Measurements from ENCODE around the gene TAS2R13. TPM values are rescaled to one million over a fixed set of nuclear protein-coding genes. Genes with fewer than 3 reads are reported as not detected.

Gene TAS2R13
- 1 to 10 TPM; 1.0 to 1.1 TPM for total RNA-seq

GRCh38 chr12:10909462-10909861, at the start of gene TAS2R13:
Gene TAS2R13 (minus strand): TSS chr12:10909562. CDS start chr12:10909298, 264 bp downstream.
- no peak for DNase-seq
- ATAC-seq, result no peak
- H3K4me1 Mint-ChIP-seq (ENCODE audit: low read depth), result no peaks in the 10 kb centered on the region
- no peaks in the 10 kb centered on the region for H3K27me3 Mint-ChIP-seq (ENCODE audit: low read depth)
- no peak within 1 kb of the TSS for H3K27ac Mint-ChIP-seq
- H3K36me3 Mint-ChIP-seq (ENCODE audit: low read depth), result peaks cover 8% of the 10 kb centered on the region
- H3K9me3 Mint-ChIP-seq (ENCODE audit: insufficient read depth), result peaks cover 7% of the 10 kb centered on the region
- ChIA-PET POLR2A (no interaction called here), CTCF (no interaction called here)
- no peak within 1 kb of the TSS for H3K4me3 Mint-ChIP-seq

- Mint-ChIP-seq H3K27me3 (ENCODE audit: low read depth) (no peaks in the 10 kb centered on the region), H3K4me3 (no peak overlapping the region), H3K36me3 (ENCODE audit: low read depth) (peaks cover 24% of the 10 kb centered on the region), H3K4me1 (ENCODE audit: low read depth) (peaks cover 35% of the 10 kb centered on the region), H3K9me3 (ENCODE audit: insufficient read depth) (peaks cover 24% of the 10 kb centered on the region), H3K27ac (no peak overlapping the region)
- POLR2A ChIA-PET, result no interaction called here
- CTCF ChIA-PET, result no interaction called here
- DNase-seq, result no peak
- ATAC-seq, result no peak
These were observed 48.4 kb upstream of the TAS2R13 start for GRCh38 chr12:10957741-10958140.

DNA sequence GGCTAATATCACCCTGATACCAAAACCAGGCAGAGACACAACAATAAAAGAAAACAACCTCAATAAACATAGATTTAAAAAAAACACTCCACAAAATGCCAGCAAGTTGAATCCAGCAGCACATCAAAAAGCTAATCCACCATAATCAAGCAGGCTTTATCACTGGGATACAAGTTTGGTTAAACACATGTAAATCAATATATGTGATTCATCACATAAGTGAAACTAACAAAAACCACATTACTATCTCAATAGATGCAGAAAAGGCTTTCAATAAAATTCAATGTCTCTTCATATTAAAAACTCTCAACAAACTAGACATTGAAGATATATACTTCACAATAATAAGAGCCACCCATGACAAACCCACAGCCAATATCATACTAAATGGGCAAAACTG, 46.7 kb upstream of the TAS2R13 start:
- Mint-ChIP-seq H3K4me1 (ENCODE audit: low read depth) (peaks cover 33% of the 10 kb centered on the region), H3K27me3 (ENCODE audit: low read depth) (no peaks in the 10 kb centered on the region), H3K4me3 (no peak overlapping the region), H3K9me3 (ENCODE audit: insufficient read depth) (peaks cover 25% of the 10 kb centered on the region), H3K36me3 (ENCODE audit: low read depth) (peaks cover 27% of the 10 kb centered on the region), H3K27ac (no peak overlapping the region)
- no peak for DNase-seq
- ChIA-PET POLR2A (no interaction called here), CTCF (no interaction called here)
- ATAC-seq, result no peak

DNA sequence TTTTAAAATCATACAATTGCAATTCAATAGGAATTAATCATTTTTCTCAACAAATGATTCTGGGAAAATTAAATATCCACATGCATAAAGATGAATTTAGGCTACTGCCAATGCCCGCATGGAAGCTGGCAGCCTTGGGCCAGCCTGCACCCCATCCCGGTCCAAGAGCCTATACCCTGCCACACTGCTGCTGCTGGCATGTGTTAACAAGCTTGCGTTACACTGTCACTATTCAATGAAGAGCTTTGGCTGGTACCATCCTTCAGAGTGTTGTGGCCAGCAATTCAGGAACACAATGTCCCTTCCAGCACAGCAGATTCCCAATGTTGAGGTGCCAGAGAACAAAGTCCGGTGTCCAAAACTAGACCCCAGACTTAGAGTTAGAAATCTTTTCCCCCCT, 43.3 kb upstream of the TAS2R13 start:
- Mint-ChIP-seq H3K4me1 (ENCODE audit: low read depth) (peaks cover 20% of the 10 kb centered on the region), H3K27me3 (ENCODE audit: low read depth) (no peaks in the 10 kb centered on the region), H3K4me3 (no peak overlapping the region), H3K9me3 (ENCODE audit: insufficient read depth) (peaks cover 40% of the 10 kb centered on the region), H3K27ac (no peak overlapping the region), H3K36me3 (ENCODE audit: low read depth) (peaks cover 41% of the 10 kb centered on the region)
- ChIA-PET POLR2A (no interaction called here), CTCF (no interaction called here)
- ATAC-seq, result no peak
- no peak for DNase-seq

DNA sequence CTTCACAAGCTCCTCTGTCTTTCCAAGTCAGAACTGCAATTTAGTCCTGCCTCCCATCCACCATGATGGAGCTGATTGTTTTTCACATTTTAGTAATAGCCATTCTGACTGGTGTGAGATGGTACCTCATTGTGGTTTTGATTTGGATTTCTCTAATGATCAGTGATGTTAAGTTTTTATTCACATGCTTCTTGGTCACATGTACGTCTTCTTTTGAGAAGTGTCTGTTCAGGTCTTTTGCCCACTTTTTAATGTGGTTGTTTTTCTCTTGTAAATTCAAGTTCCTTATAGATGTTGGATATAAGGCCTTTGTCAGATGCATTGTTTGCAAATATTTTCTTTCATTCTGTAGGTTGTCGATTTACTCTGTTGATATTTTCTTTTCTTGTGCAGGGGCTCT, 33.8 kb upstream of the TAS2R13 start:
- CTCF ChIA-PET, result interaction anchor here (0.6 kb wide), 1 partner anchor 181 kb away, joined by 4 read pairs; no protein-coding TSS in a partner anchor
- DNase-seq (no peak), ATAC-seq (no peak)
- Mint-ChIP-seq H3K27me3 (ENCODE audit: low read depth) (no peaks in the 10 kb centered on the region), H3K36me3 (ENCODE audit: low read depth) (peaks cover 11% of the 10 kb centered on the region), H3K4me1 (ENCODE audit: low read depth) (peaks cover 14% of the 10 kb centered on the region), H3K9me3 (ENCODE audit: insufficient read depth) (peaks cover 19% of the 10 kb centered on the region), H3K4me3 (no peak overlapping the region), H3K27ac (no peak overlapping the region)
- POLR2A ChIA-PET, result no interaction called here

DNA sequence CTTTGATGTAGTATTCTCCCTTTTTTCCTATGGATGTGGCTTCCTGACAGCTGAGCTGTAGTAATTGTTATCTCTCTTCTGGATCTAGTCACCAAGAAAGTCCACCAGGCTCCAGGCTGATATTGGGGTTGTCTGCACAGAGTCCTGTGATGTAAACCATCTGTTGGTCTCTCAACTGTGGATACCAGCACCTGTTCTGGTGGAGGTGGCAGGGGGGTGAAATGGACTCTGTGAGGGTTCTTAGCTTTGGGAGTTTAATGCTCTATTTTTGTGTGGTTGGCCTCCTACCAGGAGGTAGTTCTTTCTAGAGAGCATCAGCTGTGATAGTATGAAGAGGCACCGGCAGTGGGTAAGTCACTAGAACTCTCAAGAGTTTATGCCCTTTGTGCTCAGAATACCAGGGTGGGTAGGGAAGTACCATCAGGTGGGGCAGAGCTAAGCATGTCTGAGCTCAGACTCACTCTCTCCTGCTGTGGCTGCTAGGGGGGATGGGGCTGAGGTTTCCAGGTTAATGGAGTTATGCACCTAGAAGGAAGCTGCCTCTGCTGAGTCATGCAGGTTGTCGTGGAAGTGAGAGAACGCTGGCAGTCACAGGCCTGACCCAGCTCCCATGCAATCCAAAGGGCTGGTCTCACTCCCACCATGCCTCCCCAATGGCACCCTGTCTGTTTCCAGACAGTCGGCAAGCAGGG, 32.7 kb upstream of the TAS2R13 start:
- Mint-ChIP-seq H3K27me3 (ENCODE audit: low read depth) (no peaks in the 10 kb centered on the region), H3K36me3 (ENCODE audit: low read depth) (peaks cover 7% of the 10 kb centered on the region), H3K4me3 (no peak overlapping the region), H3K27ac (no peak overlapping the region), H3K9me3 (ENCODE audit: insufficient read depth) (peaks cover 9% of the 10 kb centered on the region), H3K4me1 (ENCODE audit: low read depth) (peaks cover 14% of the 10 kb centered on the region)
- ATAC-seq (peak; percentile 42), DNase-seq (peak; percentile 22)
- ChIA-PET CTCF (no interaction called here), POLR2A (interaction anchor here (1.1 kb wide), 1 partner anchor 218 kb away, joined by 3 read pairs; no protein-coding TSS in a partner anchor)

DNA sequence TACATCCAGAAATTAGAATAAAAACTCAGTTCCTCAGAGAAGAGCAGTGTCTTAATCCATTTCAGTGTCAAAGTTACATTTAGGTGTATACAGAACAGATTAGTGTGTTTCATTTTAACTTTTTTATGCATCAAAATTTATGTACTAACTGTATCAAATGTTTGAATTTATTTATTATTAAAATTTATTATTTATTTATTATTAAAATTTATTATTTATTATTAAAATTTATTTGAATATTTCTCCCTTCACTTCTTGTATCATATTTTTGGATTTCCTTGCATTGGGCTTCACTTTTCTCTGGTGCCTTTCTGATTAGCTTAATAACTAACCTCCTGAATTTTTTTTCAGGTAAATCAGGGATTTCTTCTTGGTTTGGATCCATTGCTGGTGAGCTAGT, 32.0 kb upstream of the TAS2R13 start:
- ATAC-seq (no peak), DNase-seq (no peak)
- Mint-ChIP-seq H3K36me3 (ENCODE audit: low read depth) (peaks cover 5% of the 10 kb centered on the region), H3K27me3 (ENCODE audit: low read depth) (no peaks in the 10 kb centered on the region), H3K9me3 (ENCODE audit: insufficient read depth) (peaks cover 2% of the 10 kb centered on the region), H3K4me1 (ENCODE audit: low read depth) (peaks cover 14% of the 10 kb centered on the region), H3K4me3 (no peak overlapping the region), H3K27ac (no peak overlapping the region)
- CTCF ChIA-PET, result no interaction called here
- POLR2A ChIA-PET, result interaction anchor here (1.1 kb wide), 1 partner anchor 218 kb away, joined by 3 read pairs; no protein-coding TSS in a partner anchor

DNA sequence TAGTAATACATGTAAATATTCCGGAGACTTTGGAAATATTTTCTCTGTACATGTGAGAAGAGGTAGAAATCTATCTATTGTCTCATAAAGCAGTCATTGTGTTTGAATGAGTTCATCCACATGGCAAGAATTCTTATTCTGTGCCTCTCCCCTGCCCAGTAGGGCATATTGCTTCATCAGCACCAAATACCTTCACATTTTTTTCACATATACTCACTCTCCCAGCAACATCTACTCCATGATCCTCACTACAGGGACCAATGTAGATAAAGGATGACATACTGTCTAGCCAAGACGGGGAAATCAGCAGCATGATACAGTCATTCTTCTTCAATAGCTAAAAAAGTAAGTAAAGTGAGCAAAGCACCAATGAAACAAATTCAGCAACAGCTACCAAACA, 31.0 kb upstream of the TAS2R13 start:
- no peak for DNase-seq
- no peaks in the 10 kb centered on the region for H3K27me3 Mint-ChIP-seq (ENCODE audit: low read depth)
- H3K4me1 Mint-ChIP-seq (ENCODE audit: low read depth), result peaks cover 14% of the 10 kb centered on the region
- ATAC-seq, result no peak
- no peak overlapping the region for H3K27ac Mint-ChIP-seq
- H3K9me3 Mint-ChIP-seq (ENCODE audit: insufficient read depth), result no peaks in the 10 kb centered on the region
- H3K4me3 Mint-ChIP-seq, result no peak overlapping the region
- H3K36me3 Mint-ChIP-seq (ENCODE audit: low read depth), result peaks cover 4% of the 10 kb centered on the region
- ChIA-PET POLR2A (no interaction called here), CTCF (no interaction called here)

- CTCF ChIA-PET, result no interaction called here
These were observed 29.8 kb upstream of the TAS2R13 start, which contains the start of gene TAS2R14 for GRCh38 chr12:10939163-10939562. Gene TAS2R14 (minus strand): TSS chr12:10939263. CDS start chr12:10939207, 56 bp downstream.

DNA sequence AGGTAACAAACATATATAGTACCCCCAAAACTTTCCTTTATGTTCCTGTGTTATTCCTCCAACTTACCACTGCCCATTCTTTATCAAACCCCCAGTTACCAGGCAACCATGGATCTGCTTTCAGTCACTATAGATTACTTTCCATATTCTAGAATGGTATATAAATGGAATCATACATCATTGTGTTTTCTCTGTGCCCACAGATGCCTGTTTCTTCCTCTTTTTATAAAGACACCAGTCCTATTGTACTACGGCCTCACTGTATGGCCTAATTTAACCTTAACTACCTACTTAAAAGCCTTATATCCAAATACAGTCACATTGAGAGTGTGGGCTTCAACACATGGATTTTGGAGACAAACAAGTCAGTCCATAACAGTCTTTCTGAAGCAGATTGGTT, 27.1 kb upstream of the TAS2R13 start:
- POLR2A ChIA-PET, result no interaction called here
- no peaks in the 10 kb centered on the region for H3K9me3 Mint-ChIP-seq (ENCODE audit: insufficient read depth)

More at GRCh38 chr12:10939163-10939562, 29.8 kb upstream of the TAS2R13 start, which contains the start of gene TAS2R14:
- DNase-seq, result no peak
- no peaks in the 10 kb centered on the region for H3K27me3 Mint-ChIP-seq (ENCODE audit: low read depth)
- no peaks in the 10 kb centered on the region for H3K9me3 Mint-ChIP-seq (ENCODE audit: insufficient read depth)
- no peak within 1 kb of the TSS for H3K27ac Mint-ChIP-seq
- H3K36me3 Mint-ChIP-seq (ENCODE audit: low read depth), result no peaks in the 10 kb centered on the region
- ATAC-seq, result no peak
- H3K4me1 Mint-ChIP-seq (ENCODE audit: low read depth), result peaks cover 14% of the 10 kb centered on the region
- POLR2A ChIA-PET, result no interaction called here
- H3K4me3 Mint-ChIP-seq, result no peak within 1 kb of the TSS

DNA sequence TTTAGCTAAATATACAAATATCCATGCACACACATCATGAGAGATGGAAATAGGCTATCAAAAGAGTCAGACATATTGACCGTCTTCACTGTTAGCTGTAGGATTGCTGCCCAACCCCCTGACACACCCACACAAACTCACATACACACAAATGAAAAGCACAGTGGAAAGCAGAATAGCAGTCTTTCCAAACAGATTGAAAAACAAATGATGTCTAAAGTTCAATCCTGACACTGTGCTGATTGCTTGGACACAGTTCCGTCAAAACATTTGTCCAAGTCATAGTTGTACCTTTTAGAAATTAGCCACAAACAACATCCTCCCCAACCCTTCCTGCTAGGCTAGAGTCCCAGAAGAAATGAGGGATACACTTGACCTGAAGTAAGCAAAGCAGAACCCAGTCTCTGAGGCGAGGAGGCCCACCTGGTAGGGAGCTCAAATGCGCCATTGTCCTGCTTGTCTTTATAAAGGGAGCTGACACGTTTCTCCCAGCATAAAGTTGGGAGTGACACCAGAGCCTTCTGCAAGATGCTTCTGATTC, 19.5 kb upstream of the TAS2R13 start, which contains the start of gene PRH2:
Gene PRH2 (plus strand): TSS at position 491 of the 541 bp plus-strand sequence. CDS start 38 bp downstream, at position 529.
- H3K27me3 Mint-ChIP-seq (ENCODE audit: low read depth), result no peaks in the 10 kb centered on the region
- POLR2A ChIA-PET, result no interaction called here
- no peaks in the 10 kb centered on the region for H3K4me1 Mint-ChIP-seq (ENCODE audit: low read depth)
- no peak within 1 kb of the TSS for H3K4me3 Mint-ChIP-seq
- CTCF ChIA-PET, result no interaction called here
- no peak for DNase-seq
- no peaks in the 10 kb centered on the region for H3K9me3 Mint-ChIP-seq (ENCODE audit: insufficient read depth)
- ATAC-seq, result no peak
- no peak within 1 kb of the TSS for H3K27ac Mint-ChIP-seq
- peaks cover 2% of the 10 kb centered on the region for H3K36me3 Mint-ChIP-seq (ENCODE audit: low read depth)

More for the DNA sequence above, 27.1 kb upstream of the TAS2R13 start:
- ATAC-seq (no peak), DNase-seq (no peak)
- Mint-ChIP-seq H3K27me3 (ENCODE audit: low read depth) (no peaks in the 10 kb centered on the region), H3K4me3 (no peak overlapping the region), H3K36me3 (ENCODE audit: low read depth) (no peaks in the 10 kb centered on the region), H3K4me1 (ENCODE audit: low read depth) (peaks cover under 1% of the 10 kb centered on the region), H3K27ac (no peak overlapping the region)
- CTCF ChIA-PET, result no interaction called here

DNA sequence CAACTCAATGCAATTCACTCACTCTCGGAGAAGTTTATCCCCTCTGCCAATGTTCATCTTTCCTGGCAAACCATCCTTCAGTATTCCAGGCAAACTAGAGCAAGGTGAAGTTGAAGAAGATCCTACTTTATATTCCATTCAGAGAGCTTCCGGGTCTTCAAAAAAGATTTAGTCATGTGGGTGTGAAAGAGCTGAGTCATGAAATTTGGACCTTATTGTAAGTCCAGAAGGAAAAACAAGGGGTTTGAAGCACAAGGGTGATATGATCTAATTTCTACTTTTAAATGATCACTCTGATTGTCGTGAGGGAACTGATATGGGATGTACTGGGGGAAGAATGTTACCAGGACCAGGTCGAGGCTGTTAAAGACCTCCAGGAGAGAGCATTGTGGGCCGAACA, 16.9 kb upstream of the TAS2R13 start:
- Mint-ChIP-seq H3K27me3 (ENCODE audit: low read depth) (no peaks in the 10 kb centered on the region), H3K4me1 (ENCODE audit: low read depth) (no peaks in the 10 kb centered on the region), H3K9me3 (ENCODE audit: insufficient read depth) (no peaks in the 10 kb centered on the region), H3K27ac (no peak overlapping the region), H3K36me3 (ENCODE audit: low read depth) (peaks cover 2% of the 10 kb centered on the region), H3K4me3 (no peak overlapping the region)
- CTCF ChIA-PET, result no interaction called here
- no peak for DNase-seq
- POLR2A ChIA-PET, result no interaction called here
- ATAC-seq, result no peak

Measured in activated CD8-positive, alpha-beta T cell treated with anti-CD3 and anti-CD28 coated beads, Interleukin-2, amount 10 ng/mL, durations not matched to agents 7 days and 5 days (primary cell).